GM19099 (cell line): Measurements from ENCODE around the gene BACH1.

Experiments
- POLR2A ChIP-seq: IDR thresholded peaks from 3 replicates; pipeline ENCODE4 v1.6.1; 2011; ENCODE audit warnings: low read depth; ENCODE audit not compliant: insufficient read length; ENCODE audit errors: extremely low read depth

Gene BACH1

DNA sequence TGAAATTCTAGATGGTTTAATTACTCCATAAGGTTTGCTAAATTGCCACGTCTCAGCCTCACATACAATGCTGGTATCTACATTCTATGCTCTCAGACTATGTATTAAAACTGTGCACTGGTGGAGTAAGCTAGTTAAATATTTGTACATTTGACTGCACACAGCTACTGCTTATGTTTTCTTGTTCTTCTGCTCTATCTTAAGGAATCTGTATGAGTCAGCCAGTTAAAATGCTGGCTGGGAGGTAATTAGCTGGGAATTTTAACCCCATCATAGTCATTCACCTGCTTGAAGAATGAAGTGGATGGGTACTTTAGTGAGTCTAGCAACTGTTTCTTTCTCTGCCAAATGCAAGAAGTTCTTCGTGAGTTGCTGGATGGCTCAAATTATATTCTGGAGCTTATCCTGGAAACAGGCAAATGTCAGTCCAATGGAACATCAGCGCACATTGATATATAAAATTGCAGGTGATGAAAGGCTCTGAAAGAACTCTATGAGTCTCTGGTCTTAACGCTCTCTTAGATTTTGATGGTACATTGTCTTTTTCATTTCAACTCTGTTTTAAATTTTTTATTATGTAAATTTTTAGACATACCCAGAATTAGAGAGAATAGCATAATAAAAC lies 83.4 kb downstream of the BACH1 start:
- no peak for TF ChIP-seq POLR2A

DNA sequence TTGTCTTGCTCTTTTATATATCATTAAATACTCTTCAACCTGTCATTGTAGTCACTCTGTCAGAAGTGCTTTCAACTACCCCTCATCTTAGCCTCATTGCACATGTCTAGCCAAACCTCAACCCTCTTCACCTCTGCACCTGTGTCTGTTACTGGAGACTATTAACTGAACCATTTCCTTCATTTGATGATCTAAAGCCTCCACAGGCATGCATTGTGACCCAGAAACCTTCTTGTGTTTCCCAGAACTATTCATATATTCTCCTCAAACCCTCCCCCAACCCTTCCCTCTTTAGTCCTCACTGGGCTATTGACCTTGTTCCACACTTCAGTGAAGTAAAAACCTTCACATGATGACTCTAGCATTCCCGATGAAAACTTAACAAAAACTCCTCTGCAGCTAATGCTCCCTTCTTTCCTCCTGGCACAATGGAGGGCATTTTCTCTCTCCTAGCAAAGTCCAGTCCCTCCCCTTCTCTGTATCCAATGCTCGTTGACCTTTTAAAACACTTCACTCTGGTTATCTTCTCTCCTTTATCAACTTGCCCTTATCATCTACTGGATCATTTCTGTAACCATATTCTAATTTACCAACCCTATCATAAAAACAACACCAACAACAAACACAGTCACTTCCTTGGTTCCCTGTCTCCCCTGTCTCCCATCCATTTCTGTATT lies 86.1 kb downstream of the BACH1 start:
- no peak for TF ChIP-seq POLR2A

DNA sequence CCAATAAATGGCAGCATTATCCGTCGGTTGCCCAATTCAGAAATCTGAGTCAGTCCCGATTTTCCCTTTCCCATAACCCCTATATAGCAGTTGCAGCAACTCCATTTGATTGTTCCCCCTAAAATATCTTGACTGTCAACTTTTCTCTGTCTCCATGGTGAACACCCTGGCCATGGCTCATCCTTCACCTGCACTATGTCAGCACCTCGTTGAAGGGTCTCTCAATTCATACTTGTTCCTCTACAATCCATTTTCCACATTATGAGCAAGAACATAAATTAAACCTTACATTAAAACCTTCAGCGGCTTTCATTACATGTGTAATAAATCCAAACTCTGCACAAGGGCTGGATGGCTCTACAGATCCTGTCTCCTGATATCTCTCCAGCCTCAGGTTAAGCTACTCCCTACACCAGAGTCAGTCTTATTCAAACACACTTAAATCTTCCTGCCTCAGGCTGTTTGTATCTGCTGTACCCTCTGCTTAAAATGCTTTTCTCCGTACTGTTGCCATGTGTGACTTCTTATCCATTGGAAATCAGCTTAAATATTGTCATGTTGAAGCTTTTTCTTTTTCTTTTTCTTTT lies 87.3 kb downstream of the BACH1 start:
- TF ChIP-seq POLR2A, result no peak

DNA sequence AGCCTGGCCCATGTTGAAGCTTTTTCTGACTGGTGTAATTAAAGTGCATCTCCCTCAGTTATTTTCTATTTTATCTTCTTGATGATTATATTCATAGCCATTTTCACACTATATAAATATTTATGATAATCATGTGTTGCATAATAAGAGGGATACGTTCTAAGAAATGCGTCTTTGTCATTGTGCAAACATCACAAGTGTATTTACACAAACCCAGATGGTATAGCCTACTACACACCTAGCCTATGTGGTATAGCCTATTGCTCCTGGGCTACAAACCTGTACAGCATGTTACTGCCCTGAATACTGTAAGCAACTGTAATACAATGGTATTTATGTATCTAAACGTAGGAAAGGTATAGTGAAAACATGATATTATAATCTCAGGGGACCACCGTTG lies 88.1 kb downstream of the BACH1 start:
- TF ChIP-seq POLR2A, result no peak

DNA sequence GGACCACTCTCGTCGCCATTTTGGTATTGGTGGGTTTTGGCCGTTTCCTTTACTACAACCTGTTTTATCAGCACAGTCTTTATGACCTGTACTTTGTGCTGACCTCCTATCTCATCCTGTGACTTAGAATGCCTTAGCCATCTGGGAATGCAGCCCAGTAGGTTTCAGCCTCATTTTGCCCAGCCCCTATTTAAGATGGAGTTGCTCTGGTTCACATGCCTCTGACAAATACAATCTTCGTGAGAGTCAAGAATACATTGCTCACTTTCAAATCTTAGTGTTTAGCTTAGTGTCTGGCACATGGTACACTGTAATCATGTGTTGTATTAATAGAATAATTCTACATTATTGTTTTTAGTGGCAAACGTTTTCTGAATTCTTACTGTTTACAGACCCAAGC lies 88.9 kb downstream of the BACH1 start:
- TF ChIP-seq POLR2A, result no peak

DNA sequence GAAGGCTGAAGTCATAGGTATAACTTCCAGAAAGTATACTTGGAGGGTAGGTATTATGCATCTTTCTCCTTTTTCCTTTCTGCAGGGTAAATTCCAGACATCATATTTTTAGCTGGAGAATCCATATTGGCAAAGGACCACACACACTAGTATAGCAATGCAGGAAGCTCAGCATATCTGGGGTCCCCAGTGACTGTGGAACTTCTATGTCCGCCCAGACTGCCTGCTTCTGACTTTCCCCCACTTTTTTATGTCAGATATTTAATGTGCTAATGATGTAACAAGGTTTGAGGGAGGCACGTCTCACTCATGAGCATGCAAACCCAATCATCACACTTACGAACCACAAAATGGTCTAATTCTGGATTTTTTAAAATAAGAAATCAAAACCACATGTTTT lies 90.4 kb downstream of the BACH1 start:
- TF ChIP-seq POLR2A, result no peak

DNA sequence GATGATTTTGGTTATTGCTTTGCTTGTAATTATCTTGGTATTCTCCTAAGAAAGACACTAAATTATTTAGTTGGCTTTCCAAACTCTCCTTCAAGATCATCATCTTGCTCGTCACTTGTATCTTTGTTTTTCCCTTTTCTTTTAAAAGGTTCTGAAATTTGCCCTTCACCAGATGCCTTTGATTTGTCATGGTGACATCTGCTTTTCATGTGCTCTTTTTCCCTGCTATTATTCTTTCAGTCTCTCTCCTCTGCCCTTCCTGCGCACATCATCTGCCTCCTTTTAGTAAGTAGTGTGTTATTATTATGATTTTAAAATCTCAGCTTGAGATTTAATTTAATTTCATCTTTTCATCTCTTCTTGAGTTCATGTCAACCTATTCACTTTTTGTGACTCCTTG lies 92.1 kb downstream of the BACH1 start:
- no peak for TF ChIP-seq POLR2A

DNA sequence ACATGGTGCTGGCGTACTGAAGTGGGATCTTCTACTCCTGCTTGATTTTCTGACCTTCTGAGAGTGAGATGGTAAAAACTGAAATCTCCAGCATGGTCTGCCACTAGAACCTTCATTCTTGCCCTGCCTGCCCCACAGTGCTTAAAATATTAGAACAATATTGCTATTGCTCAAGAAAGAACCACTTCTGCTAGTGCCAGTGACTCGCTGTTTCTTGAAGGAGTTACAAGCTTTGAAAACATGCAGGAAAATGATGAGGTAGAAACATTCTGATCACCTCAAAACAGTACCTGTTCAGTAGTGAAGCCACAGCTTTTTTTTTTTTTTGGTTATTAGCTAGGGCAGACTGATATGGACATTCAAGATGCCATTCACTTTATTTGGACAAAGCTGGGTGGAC lies 95.3 kb downstream of the BACH1 start:
- TF ChIP-seq POLR2A, result no peak
